ENCODE measurements around the gene PARP11.

DNA sequence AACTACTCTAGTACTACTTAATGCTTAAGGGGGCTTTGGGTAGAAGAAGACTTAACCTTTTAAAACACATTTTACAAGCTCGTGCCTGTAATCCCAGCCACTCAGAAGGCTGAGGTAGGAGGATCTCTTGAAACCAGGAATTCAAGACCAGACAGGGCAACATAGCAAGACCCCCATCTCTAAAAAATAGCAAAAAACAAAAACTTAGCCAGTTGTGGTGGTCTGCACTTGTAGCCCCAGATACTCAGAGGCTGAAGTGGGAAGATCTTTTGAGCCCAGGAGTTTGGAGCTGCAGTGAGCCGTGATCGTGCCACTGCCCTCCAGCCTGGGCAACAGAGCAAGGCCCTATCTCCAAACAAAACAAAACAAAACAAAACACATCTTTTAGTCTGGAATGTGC is 39.7 kb upstream of the PARP11 start:
- TF ChIP-seq, protein P1, sequence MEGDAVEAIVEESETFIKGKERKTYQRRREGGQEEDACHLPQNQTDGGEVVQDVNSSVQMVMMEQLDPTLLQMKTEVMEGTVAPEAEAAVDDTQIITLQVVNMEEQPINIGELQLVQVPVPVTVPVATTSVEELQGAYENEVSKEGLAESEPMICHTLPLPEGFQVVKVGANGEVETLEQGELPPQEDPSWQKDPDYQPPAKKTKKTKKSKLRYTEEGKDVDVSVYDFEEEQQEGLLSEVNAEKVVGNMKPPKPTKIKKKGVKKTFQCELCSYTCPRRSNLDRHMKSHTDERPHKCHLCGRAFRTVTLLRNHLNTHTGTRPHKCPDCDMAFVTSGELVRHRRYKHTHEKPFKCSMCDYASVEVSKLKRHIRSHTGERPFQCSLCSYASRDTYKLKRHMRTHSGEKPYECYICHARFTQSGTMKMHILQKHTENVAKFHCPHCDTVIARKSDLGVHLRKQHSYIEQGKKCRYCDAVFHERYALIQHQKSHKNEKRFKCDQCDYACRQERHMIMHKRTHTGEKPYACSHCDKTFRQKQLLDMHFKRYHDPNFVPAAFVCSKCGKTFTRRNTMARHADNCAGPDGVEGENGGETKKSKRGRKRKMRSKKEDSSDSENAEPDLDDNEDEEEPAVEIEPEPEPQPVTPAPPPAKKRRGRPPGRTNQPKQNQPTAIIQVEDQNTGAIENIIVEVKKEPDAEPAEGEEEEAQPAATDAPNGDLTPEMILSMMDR (IDR thresholded peaks at IDR 0.05) = no peak
- TF ChIP-seq POLR2A (IDR thresholded peaks at IDR 0.05) = no peak
